HG02981 (cell line): ENCODE measurements around the gene EPS15.

Source experiments
- ATAC-seq: cut with Tn5 transposase; IDR thresholded peaks from one replicate; pipeline ENCODE4 v1.9.1; 2021; ENCODE audit warnings: mild to moderate bottlenecking, moderate library complexity; ENCODE audit not compliant: unreplicated experiment

The EPS15 gene

GRCh38 chr1:51324251-51325010, 194.6 kb downstream of the EPS15 start:
- ATAC-seq, result no peak

DNA sequence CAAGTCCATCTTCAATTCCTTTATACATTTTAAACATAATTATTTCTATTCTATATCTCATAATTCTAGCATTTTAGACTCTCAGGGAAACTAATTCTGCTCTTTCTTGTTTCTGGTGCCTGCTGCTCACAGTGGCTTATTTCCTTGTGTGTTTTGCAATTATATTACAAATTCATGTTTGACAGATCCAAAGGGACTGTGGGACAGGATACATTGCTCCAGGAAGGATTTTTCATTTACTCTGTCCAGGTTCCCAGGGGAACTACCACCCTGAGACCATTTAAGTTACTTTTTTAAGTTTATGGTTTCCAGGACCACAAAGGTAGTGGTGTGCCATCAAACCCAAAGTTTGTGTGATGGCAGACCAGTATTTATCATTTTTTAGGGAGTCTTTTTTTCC, 195.3 kb downstream of the EPS15 start:
- ATAC-seq, result no peak

- ATAC-seq, result no peak
These were observed 196.5 kb downstream of the EPS15 start for GRCh38 chr1:51322417-51323101.

- ATAC-seq, result no peak
These were observed 197.2 kb downstream of the EPS15 start for GRCh38 chr1:51321924-51322280.

DNA sequence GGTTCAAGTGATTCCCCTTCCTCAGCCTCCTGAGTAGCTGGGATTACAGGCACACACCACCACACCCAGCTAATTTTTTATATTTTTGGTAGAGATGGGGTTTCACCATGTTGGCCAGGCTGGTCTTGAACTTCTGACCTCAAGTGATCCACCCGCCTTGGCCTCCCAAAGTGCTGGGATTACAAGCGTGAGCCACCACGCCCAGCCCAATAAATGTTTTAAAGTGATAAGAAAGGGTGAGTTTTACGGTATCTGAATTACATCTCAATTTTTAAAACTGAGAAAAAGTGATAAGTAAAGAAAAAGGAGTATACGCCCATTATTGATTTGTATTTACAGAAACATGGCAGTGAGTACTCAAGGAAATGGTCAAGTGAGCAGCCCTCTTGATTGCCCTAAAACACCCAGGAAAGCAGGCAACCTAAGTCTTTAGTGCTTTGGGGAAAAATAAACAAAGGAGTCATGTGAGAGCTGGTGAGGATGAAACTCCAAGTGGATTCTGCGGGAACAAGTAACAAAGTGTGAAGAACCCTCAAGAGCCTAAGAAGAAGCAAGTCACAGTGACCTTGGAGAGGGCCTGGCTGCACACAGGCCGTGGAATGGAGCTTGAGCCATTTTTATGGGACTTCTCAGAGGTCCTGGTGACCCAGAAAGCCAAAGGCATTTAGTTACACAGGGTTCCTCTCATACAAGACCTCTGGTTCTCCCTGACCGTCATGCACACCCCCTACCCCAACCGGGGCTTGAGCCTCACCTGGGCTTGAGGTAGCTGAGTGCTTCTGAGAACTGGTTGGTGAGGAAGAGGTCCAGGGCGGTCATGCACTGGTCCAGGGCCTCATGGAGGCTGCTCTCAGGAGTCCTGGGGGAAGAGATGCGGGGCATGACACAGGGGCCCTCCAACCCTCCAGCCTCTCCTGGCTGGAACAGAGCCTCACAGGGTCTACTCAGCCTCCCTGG, 197.8 kb downstream of the EPS15 start:
- no peak for ATAC-seq

- no peak for ATAC-seq
These were observed 201.3 kb downstream of the EPS15 start for GRCh38 chr1:51317798-51318197.

DNA sequence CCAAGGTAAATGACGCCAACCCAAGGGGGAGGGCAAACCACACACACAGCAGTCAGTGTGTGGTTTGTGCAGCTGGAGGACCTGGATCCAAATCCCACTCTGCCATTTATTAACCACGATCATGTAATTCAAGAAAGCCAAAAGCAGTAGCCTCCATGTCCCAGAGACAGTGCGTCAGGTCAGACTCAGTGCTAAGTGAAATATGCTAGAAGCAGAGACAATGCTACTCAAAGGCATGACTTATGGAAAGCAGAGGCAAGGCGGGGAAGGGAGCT, 202.3 kb downstream of the EPS15 start:
- no peak for ATAC-seq

GRCh38 chr1:51316113-51316845, 202.8 kb downstream of the EPS15 start:
- ATAC-seq, result no peak

DNA sequence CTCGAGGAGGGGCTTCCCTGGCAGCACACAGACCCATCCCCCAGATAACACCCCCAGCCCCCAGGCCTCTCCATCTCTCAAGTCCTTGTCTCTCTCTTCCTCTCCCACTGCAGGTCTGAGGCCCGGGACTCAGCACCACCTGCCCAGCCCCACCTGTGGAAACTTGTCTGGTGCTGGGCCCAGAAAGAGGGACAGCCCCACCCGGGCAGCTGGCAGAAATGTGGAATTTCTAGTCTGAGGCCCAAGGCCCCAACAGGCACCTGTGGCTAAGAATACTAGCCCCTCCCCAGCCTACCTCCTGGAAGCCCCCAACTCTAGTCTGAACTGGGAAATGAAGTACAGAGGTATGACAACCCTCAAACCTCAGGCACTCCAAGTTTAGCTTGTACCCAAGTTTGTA, 204.1 kb downstream of the EPS15 start:
- no peak for ATAC-seq

GRCh38 chr1:51313961-51314777, 204.9 kb downstream of the EPS15 start:
- no peak for ATAC-seq

DNA sequence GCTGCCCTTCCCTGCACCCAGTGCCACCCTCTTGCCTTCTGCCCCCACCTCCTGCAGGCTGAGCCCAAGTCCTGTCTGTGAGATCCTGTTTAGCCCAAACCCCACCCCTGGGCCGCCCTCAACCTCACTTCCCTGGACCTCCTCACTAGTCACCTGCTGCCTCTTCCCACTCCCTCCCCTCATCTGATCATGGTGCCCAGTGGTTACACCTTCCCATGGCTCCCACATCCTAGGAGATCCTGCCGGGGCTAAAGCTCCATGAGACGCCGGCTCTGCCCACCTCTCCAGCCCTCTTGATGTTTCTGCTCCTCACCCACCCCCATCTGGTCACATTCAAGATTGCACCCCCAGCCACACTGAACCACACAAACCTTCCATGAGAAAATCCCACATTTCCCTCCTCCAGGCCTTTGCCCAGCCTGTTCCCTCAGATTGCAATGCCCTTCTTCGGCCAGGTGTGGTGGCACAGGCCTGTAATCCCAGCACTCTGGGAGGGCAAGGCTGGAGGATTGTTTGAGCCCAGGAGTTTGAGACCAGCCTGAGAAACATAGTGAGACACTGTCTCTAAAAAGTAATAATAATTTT, 205.7 kb downstream of the EPS15 start:
- no peak for ATAC-seq

DNA sequence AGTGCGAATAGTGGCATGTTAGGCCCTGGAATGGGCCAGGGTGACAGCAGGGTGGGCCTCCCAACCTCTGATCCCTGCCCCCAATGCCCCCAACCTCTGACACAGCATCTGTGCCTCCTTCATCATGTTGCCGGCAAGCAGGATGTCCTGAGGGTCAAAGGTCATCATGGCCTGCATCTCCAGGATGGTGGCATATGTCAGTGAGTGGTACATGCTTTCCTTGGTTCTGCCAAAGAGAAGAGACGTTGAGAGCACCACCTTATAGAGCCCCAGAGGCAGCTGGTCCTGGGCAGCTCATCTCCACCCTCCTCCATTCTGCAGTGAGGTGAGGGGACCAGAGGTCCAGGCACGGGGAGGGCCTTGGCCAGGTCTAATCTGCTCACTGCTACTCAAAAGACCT, 206.3 kb downstream of the EPS15 start:
- ATAC-seq, result no peak

GRCh38 chr1:51311826-51312225, 207.2 kb downstream of the EPS15 start:
- no peak for ATAC-seq

DNA sequence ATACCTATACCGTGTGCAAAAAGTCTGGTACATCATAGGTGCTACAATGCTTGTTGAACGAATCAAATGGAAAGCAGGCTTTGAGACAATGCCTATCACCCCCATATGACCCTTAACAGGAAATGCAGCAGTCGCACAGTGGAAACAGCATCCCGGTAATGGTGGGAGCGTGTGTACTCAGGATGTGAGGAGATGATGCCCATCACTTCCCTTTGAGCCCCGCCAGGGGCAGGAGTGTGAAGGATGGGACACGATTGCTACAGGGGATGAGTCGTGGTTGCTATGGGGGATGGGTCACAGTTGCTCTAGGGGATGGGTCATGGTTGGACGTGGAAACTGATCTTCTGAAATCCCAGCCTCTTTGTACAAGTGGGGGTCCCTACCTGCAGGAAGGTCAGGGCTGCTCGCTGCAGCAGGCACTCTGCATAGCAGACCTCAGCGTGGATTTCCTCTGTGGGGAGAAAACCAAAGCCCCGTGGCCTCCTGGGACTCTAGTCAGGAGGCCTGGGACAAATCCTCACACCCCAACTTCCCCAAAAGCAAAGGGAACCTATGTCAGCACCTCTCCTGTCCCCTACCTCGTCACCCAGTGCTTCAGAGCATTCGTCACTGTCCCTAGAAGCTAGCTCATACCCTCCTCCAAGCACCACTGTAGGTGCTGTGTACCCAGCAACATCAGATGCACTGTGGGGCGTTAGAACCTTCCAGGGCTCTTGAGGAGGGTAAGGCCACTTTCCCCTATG, 208.0 kb downstream of the EPS15 start:
- ATAC-seq, result no peak

GRCh38 chr1:51309291-51309690, 209.8 kb downstream of the EPS15 start:
- ATAC-seq, result no peak

DNA sequence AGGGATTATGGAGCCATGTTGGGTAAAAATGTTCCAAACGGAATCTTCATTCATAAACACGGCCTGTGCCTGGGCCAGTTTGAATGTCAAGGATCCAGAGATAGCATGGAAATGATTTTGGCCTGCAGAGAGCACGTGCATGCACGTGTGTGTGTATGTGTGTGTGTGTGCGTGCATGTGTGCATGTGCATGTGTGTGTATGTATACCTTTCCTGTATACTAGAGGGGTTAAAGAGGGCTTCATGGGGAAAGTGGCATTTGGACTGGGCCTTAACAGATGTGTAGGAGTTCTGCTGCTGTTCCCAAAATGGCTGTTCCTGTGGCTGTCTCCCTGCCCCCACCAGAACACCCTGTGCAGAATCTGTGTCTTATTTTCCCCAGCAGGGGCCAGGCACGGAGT, 210.4 kb downstream of the EPS15 start:
- ATAC-seq, result no peak

DNA sequence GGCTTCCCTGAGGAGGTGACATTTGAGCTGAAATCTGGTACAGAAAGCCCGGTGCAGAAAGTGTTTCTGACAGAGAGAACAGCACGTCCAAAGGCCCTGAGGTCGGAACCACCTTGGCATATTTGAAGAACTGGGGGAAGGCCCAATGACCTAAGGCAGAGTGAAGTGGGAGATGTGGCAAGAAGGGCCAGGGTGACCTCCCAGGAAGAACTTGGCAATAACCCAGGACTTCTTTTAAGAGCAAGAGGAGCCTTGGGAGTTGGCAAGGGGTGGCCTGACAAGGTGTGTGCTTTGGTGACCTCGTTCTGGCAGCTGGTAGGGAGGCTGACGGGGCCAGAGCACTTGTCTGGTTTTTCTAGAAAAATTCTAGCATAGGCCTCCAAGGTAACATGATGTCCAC, 212.1 kb downstream of the EPS15 start:
- no peak for ATAC-seq

GRCh38 chr1:51305371-51305823, 213.7 kb downstream of the EPS15 start:
- no peak for ATAC-seq

GRCh38 chr1:51304360-51304759, 214.7 kb downstream of the EPS15 start:
- no peak for ATAC-seq
